Raji (cell line): ENCODE results near the gene LY9.
A peak's percentile ranks its signal among the peaks of the same experiment; 100 is the strongest.

Source experiments
- POLR2A ChIP-seq: IDR thresholded peaks from 2 replicates; pipeline ENCODE4 v1.6.1; 2011; ENCODE audit warnings: low read depth, low read length, control low read depth; ENCODE audit not compliant: insufficient read depth

The LY9 gene

DNA sequence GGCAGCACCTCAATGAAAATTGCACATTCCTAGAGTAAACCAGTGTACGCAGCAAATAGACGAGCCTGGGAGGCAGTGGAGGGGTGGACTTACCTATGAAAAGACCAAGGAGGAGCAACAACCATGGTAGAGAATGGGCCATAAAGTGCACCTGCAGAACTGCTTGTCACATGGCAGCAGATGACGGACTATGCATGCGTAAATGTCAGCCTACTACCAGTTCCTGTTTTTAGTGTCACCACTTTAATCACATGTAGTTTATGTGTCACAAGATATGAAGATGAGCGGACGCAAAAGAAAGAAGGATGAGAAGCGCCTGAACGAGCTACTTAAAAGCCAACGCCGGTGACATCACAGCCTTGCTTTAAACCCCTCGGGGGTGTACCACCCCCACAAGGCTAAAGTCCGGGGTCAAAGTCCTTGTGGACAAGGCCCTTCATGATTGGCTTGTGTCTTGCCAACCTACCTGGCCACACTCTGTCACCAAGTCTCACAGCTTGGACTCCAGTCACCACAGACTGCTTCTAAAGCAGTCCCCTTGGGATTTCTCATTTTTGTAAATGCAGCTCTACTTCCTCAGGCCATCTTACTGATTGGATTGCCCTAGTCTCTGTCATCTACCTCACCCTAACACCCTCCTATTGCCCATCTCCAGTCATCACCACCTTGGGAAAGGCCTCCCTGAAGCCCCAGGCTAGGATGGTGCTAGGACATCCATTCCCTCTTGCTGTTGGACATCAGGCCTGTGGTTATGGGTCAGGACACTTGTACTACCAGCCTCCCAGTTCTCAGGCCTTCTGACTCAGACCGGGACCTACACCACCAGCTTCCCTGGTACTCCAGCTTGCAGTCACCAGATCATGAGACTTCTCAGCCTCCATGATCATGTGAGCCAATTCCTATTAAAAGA is 6.0 kb upstream of the LY9 start:
- peak; percentile 17; the same call in 1 of the 2 replicates for TF ChIP-seq POLR2A

DNA sequence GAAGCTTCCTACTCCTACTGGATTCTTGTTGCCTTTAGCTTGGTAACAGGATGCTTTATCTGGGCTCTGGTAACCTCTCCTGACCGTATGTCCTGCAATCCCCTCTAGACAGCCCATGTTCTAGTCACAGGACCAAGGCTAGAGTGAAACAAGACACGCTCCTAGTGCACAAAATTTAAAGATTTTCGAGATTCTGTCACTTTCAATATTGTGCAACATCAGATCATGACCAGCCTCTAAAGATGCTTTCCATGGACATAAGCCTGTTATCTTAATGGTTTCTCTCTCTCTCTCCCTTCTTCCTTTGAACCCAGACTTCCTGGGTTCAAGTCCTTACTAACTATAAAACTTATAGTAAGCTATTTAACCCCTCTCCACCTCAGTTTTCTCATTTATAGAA is 1.6 kb upstream of the LY9 start:
- TF ChIP-seq POLR2A: no peak

- TF ChIP-seq POLR2A: no peak
These were observed 1.3 kb downstream of the LY9 start for GRCh38 chr1:160797271-160797709.

DNA sequence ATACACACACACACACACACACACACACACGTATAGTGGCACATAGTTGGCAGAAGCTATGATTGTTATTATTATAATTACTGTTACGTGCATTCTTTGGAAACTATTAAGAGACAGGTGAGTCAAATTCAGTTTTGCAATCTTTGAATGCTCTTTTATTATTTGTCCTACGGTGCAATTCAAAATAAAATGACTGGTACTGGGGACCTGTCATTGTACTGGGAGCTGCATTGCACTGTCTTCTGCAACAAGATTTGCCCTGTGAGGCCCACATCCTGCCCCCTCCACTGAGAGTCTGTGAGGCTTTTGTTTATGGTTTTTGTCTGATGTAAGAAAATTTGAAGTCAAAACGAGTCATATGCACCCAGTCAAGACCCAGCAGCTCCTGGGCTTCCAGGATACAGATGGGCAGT is 1.9 kb downstream of the LY9 start:
- no peak for TF ChIP-seq POLR2A

DNA sequence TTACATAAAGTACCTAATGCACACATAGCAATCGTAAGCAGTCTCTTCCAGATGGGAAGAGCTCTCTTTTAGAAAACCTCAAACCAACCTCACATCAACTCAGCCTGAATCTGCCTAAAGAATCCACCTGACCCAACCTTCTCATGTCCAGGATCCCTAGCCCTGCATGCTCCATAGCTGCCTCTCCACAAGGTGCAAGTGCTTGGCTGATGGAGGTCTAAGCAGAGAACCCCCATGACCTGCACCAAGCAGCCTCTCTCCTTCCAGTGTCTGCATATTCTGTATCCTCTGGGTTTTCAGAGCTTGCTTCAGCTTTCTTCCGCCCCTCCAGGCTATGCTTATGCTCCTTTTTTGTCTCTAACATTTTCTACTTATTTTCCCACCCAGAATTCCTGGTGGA is 2.5 kb downstream of the LY9 start:
- no peak for TF ChIP-seq POLR2A

DNA sequence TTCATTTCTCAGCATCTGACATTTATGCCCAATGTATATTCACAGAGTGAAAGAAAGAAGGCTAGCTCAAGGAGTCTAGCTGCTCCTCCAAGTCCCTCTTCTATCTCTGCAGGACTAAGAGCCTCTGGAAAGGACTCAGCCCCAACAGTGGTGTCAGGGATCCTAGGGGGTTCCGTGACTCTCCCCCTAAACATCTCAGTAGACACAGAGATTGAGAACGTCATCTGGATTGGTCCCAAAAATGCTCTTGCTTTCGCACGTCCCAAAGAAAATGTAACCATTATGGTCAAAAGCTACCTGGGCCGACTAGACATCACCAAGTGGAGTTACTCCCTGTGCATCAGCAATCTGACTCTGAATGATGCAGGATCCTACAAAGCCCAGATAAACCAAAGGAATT is 3.7 kb downstream of the LY9 start:
- no peak for TF ChIP-seq POLR2A

GRCh38 chr1:160800142-160800541 is 4.2 kb downstream of the LY9 start:
- no peak for TF ChIP-seq POLR2A

GRCh38 chr1:160800645-160801408 is 4.9 kb downstream of the LY9 start:
- no peak for TF ChIP-seq POLR2A

DNA sequence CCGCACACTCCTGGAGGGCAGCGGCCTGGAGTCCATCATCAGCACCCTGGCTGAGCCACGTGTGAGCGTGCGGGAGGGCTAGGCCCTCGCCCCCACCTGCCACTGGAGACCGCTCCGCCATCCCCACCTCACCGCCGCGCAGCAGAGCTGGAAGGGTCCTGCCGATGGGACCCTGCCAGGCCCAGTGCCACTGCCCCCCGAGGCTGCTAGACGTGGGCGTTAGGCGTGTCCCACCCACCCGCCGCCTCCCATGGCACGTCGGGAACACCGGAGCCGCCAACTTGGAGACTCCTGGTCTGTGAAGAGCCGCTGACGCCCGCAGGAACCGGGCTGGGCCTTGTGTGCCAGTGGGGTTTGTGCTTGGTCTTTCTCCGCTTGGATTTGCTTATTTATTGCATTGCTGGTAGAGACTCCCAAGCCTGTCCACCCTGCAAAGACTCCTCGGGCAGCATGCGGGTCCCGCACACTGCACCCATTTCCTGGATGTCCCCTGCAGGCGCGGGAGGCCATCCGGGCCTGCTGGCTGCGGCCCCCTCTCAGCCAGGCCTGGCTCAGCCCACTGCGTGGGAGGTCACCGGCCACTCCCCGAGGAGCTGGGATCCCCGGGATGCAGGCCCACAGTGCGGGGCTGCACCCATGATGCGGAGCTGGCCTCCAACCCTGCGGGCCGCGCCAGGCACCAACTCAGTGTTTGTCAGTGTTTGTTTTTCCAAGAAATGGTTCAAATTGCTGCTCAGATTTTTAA is 6.0 kb downstream of the LY9 start:
- TF ChIP-seq POLR2A: no peak

DNA sequence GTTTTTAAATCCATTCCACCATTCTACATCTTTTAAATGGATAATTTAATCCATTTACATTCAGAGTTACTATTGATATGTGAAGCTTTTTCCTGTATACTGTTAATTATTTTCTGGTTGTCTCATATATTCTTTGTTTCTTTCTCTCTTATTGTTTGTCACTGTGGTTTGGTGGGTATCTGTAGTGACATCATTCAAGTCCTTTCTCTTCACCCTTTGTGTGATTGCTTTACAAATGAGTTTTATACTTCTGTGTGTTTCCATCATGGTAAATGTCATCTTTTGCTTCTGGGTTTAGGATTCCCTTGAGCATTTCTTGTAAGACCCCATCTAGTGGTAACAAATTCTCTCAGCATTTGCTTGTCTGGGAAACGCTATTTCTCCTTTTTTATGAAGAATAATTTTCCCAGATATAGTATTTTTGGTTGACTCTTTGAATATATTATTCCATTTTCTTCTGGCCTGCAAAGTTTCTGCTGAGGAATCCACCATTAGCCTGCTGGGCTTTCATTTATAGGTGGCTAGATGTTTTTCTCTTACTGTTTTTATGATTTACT is 10.2 kb downstream of the LY9 start:
- no peak for TF ChIP-seq POLR2A

GRCh38 chr1:160806784-160807183 is 10.8 kb downstream of the LY9 start:
- TF ChIP-seq POLR2A: no peak

DNA sequence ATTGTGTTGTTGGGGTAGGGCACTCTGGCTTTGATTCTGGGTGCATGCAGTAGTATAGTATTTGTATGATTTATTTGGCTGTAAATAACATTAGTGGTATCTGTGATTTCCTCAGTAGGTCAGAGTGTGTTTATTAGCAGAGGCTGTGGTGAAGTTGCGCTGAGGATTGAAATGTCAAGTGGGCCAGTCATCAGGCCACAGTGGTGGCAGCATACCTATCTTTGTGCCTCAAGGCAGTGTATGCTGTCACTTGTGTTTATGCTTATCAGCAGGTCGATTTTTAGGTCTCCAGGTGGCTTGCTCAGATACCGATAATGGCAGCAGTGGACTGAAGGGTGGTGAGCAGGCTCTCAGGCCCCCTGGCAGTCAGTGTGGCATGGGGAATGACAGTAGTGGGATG is 11.3 kb downstream of the LY9 start:
- TF ChIP-seq POLR2A: no peak

- no peak for TF ChIP-seq POLR2A
These were observed 11.8 kb downstream of the LY9 start for GRCh38 chr1:160807738-160808137.

DNA sequence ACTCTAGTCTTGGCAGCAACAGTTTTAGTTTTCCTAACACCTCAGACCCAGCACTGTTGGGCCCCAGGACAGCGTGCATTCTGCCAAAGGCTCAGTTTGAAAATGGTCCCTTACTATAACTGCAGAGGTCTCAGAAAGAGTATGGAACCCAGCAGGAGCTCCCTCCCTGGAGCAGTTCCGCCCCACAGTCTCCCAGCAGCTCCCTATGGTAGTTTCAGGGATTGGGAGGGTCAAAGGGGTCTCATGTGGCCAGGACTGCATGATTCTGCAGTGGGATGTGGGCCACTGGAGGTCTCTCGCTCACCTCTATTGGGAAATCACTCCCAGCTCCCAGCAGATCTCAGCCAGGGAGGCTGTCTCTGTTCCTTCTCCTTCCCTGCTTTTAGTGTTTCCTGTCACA is 12.3 kb downstream of the LY9 start:
- no peak for TF ChIP-seq POLR2A

DNA sequence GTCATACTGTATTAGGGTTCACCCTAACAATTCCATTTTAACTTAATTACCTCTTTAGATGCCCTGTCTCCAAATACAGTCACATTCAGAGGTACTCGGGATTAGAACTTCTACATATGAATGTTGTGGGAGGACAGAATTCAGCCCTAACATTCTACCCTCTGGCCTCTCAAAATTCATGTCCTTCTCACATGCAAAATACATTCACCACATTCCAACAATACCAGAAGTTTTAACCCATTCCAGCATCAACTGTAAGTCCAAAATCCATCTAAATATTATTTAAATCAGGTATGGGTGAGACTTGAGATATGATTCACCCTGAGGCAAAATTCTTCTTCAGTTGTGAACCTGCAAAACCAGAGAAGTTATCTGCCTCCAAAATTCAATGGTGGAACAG is 14.5 kb downstream of the LY9 start:
- no peak for TF ChIP-seq POLR2A

DNA sequence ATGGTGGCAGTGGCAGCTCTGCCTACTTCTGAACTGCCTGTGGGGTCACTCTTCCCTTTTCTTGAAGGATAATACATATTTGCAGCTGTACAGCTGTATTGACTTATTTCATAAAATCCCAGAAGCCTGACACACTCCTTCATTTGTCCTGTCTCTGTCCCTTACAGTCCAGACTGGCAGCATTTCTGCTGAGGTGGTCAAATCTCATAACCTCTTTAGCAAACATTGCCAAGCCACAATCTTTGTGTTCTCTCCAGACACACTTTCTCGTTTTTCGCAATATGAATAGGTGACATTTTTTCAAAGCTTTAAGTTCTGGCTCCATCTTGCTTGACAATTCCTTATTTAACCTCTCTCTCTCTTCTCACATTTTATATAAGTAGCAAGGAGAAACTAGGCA is 15.2 kb downstream of the LY9 start:
- TF ChIP-seq POLR2A: no peak

- no peak for TF ChIP-seq POLR2A
These were observed 17.2 kb downstream of the LY9 start for GRCh38 chr1:160813215-160813614.
